SK-N-SH (cell line): Measurements from ENCODE around the gene MYDGF.

Source experiments
- CHD2 ChIP-seq: fragments of 150-350 bp; IDR thresholded peaks from 2 replicates; pipeline ENCODE4 v1.6.1; 2018; ENCODE audit warnings: low read length; ENCODE audit not compliant: partially characterized antibody
- ELF1 ChIP-seq: IDR thresholded peaks from 2 replicates; pipeline ENCODE4 v1.4.0; 2012
- EP300 ChIP-seq, 2 experiments: IDR thresholded peaks; 2 replicates each; pipeline versions ENCODE4 v1.4.0 to v1.6.1; 2012; ENCODE audit warnings: borderline replicate concordance in 1 of 2, low read depth in 1 of 2, low read length in 1 of 2
- EZH2phosphoT487 ChIP-seq: fragments of 200-600 bp; sonication (generic); IDR thresholded peaks from 2 replicates; pipeline ENCODE4 v1.6.1; 2017; ENCODE audit warnings: low read depth, mixed run types, mild to moderate bottlenecking, antibody characterized with exemption, moderate library complexity, borderline replicate concordance
- YY1 ChIP-seq: IDR thresholded peaks from 2 replicates; pipeline ENCODE4 v1.4.0; 2012; ENCODE audit warnings: low read depth, mild to moderate bottlenecking
- TF ChIP-seq, protein P1 (sequence below): fragments of 200-600 bp; sonication (generic); IDR thresholded peaks from 2 replicates; pipeline ENCODE4 v1.6.1; 2017; ENCODE audit warnings: antibody characterized with exemption, mild to moderate bottlenecking, moderate library complexity

DNA sequence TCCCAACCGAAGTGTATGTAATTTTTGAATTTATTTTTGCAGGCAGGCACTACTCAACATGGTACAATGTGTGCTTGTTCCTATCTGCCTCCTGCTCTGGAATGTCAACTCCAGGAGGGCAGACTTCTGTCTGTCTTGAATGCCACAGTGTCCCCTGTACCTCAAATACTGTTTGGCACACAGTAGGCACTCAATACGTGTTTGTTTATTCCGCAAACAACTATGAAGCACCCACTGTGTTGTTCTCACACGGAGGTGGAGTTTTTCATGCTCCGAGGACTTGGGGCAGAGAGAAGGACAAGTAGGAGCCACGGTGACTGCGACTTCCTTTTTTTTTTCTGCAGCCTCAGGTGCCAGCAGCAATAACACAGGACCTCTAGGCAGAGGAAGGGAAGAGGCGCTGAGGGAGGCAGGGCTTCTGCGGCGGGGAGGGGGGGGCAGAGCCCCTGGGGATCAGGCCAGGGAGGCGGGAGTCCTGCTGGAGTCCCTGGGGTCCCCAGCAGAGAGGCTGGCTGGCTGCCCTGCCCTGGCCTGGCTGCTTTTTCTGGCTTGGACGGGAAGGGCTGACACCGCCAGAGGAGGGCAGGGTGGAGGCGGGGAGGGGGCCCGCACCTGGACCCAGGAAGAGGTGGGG lies 60.1 kb downstream of the MYDGF start:
- TF ChIP-seq, protein P1, sequence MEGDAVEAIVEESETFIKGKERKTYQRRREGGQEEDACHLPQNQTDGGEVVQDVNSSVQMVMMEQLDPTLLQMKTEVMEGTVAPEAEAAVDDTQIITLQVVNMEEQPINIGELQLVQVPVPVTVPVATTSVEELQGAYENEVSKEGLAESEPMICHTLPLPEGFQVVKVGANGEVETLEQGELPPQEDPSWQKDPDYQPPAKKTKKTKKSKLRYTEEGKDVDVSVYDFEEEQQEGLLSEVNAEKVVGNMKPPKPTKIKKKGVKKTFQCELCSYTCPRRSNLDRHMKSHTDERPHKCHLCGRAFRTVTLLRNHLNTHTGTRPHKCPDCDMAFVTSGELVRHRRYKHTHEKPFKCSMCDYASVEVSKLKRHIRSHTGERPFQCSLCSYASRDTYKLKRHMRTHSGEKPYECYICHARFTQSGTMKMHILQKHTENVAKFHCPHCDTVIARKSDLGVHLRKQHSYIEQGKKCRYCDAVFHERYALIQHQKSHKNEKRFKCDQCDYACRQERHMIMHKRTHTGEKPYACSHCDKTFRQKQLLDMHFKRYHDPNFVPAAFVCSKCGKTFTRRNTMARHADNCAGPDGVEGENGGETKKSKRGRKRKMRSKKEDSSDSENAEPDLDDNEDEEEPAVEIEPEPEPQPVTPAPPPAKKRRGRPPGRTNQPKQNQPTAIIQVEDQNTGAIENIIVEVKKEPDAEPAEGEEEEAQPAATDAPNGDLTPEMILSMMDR: no peak
- TF ChIP-seq CHD2 (no peak), YY1 (no peak), EZH2phosphoT487 (no peak), EP300 (IDR thresholded peaks at IDR 0.05; ENCODE audit: borderline replicate concordance in 1 of 2, low read depth in 1 of 2, low read length in 1 of 2) (no peak), ELF1 (no peak)
